SK-N-SH (cell line): ENCODE data around the gene HSPA1L.

Experiments used
- CHD2 ChIP-seq: fragments of 150-350 bp; IDR thresholded peaks from 2 replicates; pipeline ENCODE4 v1.6.1; 2018; ENCODE audit warnings: low read length; ENCODE audit not compliant: partially characterized antibody
- CTCF ChIP-seq: fragments of 200-600 bp; sonication (generic); IDR thresholded peaks from 2 replicates; pipeline ENCODE4 v1.6.1; 2017; ENCODE audit warnings: antibody characterized with exemption, mild to moderate bottlenecking, moderate library complexity
- EP300 ChIP-seq, 2 experiments: IDR thresholded peaks; 2 replicates each; pipeline versions ENCODE4 v1.4.0 to v1.6.1; 2012; ENCODE audit warnings: borderline replicate concordance in 1 of 2, low read depth in 1 of 2, low read length in 1 of 2
- EZH2phosphoT487 ChIP-seq: fragments of 200-600 bp; sonication (generic); IDR thresholded peaks from 2 replicates; pipeline ENCODE4 v1.6.1; 2017; ENCODE audit warnings: low read depth, mixed run types, mild to moderate bottlenecking, antibody characterized with exemption, moderate library complexity, borderline replicate concordance
- JUND ChIP-seq: IDR thresholded peaks from 2 replicates; pipeline ENCODE4 v1.4.0; 2012
- MXI1 ChIP-seq: IDR thresholded peaks from 2 replicates; pipeline ENCODE4 v1.6.1; 2012; ENCODE audit warnings: mild to moderate bottlenecking, low read depth, low read length, improper control_type of control experiment
- NFIC ChIP-seq: IDR thresholded peaks from 2 replicates; pipeline ENCODE4 v1.4.0; 2012; ENCODE audit warnings: borderline replicate concordance
- POLR2AphosphoS5 ChIP-seq: IDR thresholded peaks from 2 replicates; pipeline ENCODE4 v1.6.1; 2012; ENCODE audit warnings: low read depth, low read length
- REST ChIP-seq: IDR thresholded peaks from 2 replicates; pipeline ENCODE4 v1.6.1; 2012; ENCODE audit warnings: mild to moderate bottlenecking, low read depth, low read length, moderate library complexity
- RFX5 ChIP-seq: IDR thresholded peaks from 2 replicates; pipeline ENCODE4 v1.6.1; 2012; ENCODE audit warnings: mild to moderate bottlenecking, improper control_type of control experiment, low read length
- SMC3 ChIP-seq: IDR thresholded peaks from 2 replicates; pipeline ENCODE4 v1.6.1; 2012; ENCODE audit warnings: low read depth, low read length, improper control_type of control experiment
- USF2 ChIP-seq: fragments of 150-350 bp; IDR thresholded peaks from 2 replicates; pipeline ENCODE4 v1.6.1; 2017; ENCODE audit warnings: antibody characterized with exemption, low read length, low read depth, borderline replicate concordance
- YY1 ChIP-seq: IDR thresholded peaks from 2 replicates; pipeline ENCODE4 v1.4.0; 2012; ENCODE audit warnings: low read depth, mild to moderate bottlenecking

- TF ChIP-seq CHD2 (no peak), REST (no peak), CTCF (no peak), MXI1 (no peak), RFX5 (no peak), POLR2AphosphoS5 (no peak), EZH2phosphoT487 (no peak), SMC3 (no peak), YY1 (no peak), EP300 (IDR thresholded peaks at IDR 0.05; ENCODE audit: borderline replicate concordance in 1 of 2, low read depth in 1 of 2, low read length in 1 of 2) (no peak), USF2 (no peak), NFIC (no peak), JUND (no peak)
Observed at GRCh38 chr6:31765559-31765909, 49.5 kb downstream of the HSPA1L start.
